AG04449 (cell line): Measurements from ENCODE around the gene TMEM176A.
"Not testable (repeated sequence)": the region's sequence is repeated elsewhere in the genome, so short reads cannot be mapped to it uniquely, and the experiment has no call there.

Source experiments
- CTCF ChIA-PET: fragments of 350-600 bp; formaldehyde crosslinking; extraction: SDS; loops from one replicate; lab custom pipeline; 2021; ENCODE audit warnings: antibody characterized with exemption; lab: Yijun Ruan, JAX
- POLR2A ChIA-PET: fragments of 400-600, 350-600 bp; formaldehyde crosslinking; extraction: SDS; loops from one replicate; lab custom pipeline; 2020; ENCODE audit warnings: antibody characterized with exemption, inconsistent platforms; lab: Yijun Ruan, JAX
- DNase-seq: peaks from one replicate; pipeline ENCODE4 v3.0.0-alpha.2; 2010; ENCODE audit warnings: low read depth, low spot score
- H3K4me3 ChIP-seq: 2 replicates; pipeline ENCODE4 v1.5.1; 2011; ENCODE audit warnings: low read depth, mild to moderate bottlenecking, control low read depth, low read length
- CTCF ChIP-seq: IDR thresholded peaks from one replicate; pipeline ENCODE4 v1.5.1; 2011; ENCODE audit warnings: mild to moderate bottlenecking, moderate library complexity, low read length, control low read depth, inconsistent platforms; ENCODE audit not compliant: insufficient read depth; ENCODE audit errors: missing control alignments

The TMEM176A gene

GRCh38 chr7:150806863-150807262 is 6.3 kb downstream of the TMEM176A start:
- no peak for TF ChIP-seq CTCF
- ChIA-PET CTCF (no interaction called here), POLR2A (no interaction called here)
- DNase-seq = no peak
- no peak overlapping the region for H3K4me3 ChIP-seq

GRCh38 chr7:150807616-150808438 is 7.3 kb downstream of the TMEM176A start:
- CTCF ChIA-PET, H3K4me3 ChIP-seq, DNase-seq, POLR2A ChIA-PET: not testable (repeated sequence)

- no peak for TF ChIP-seq CTCF
- no peak for DNase-seq
- CTCF ChIA-PET = no interaction called here
- no peak overlapping the region for H3K4me3 ChIP-seq
- POLR2A ChIA-PET = no interaction called here
These were observed 13.9 kb downstream of the TMEM176A start for GRCh38 chr7:150814328-150815001.

GRCh38 chr7:150818971-150819370 is 18.4 kb downstream of the TMEM176A start:
- ChIA-PET POLR2A (no interaction called here), CTCF (no interaction called here)
- no peak for TF ChIP-seq CTCF
- no peak for DNase-seq
- no peak overlapping the region for H3K4me3 ChIP-seq

- no peak overlapping the region for H3K4me3 ChIP-seq
- ChIA-PET POLR2A (no interaction called here), CTCF (no interaction called here)
- TF ChIP-seq CTCF = no peak
- no peak for DNase-seq
These were observed 19.6 kb downstream of the TMEM176A start for GRCh38 chr7:150820148-150820547.

GRCh38 chr7:150820578-150821198 is 20.1 kb downstream of the TMEM176A start:
- DNase-seq = no peak

More at GRCh38 chr7:150820578-150821198, 20.1 kb downstream of the TMEM176A start:
- no peak overlapping the region for H3K4me3 ChIP-seq
- CTCF ChIA-PET = no interaction called here
- POLR2A ChIA-PET = no interaction called here
- TF ChIP-seq CTCF = no peak
